GM13976 (cell line): ENCODE data around the gene OR2F1.

Experiments
- DNase-seq: peaks from one replicate; pipeline ENCODE4 v3.0.0; 2012; ENCODE audit warnings: low spot score
- in situ Hi-C: fragments of 300-500 bp; cut with MboI; formaldehyde crosslinking; loops from one replicate; pipeline ENCODE4 v1.12.0; 2022; ENCODE audit warnings: low sequenced_read_pairs, mixed read lengths, inconsistent platforms; ENCODE audit not compliant: unreplicated experiment
- TF ChIP-seq, protein P1 (sequence below): IDR thresholded peaks from 2 replicates; pipeline ENCODE4 v1.5.1; 2012; ENCODE audit warnings: borderline replicate concordance, mild to moderate bottlenecking; ENCODE audit not compliant: insufficient read depth; ENCODE audit errors: extremely low read depth, missing control alignments, control extremely low read depth

The OR2F1 gene

DNA sequence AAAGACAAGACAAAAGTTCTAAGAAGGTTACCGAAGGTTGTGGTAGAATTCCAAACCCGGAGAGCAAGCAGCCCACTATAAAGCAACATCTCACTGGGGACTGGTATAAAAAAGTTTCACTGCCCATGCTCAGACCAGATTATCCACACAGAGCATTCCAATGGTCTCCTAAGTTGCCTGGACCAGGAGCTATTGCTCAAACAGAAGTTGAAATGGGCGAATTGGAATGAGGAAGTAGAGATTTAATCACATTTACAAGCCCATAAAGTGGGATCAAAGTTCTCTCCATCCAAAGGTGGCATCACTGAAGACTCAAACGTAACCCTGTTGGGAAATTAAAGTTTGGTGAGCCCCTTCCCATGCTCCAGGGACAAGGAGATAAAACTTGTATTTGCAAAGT is 19.8 kb downstream of the OR2F1 start:
- TF ChIP-seq, protein P1, sequence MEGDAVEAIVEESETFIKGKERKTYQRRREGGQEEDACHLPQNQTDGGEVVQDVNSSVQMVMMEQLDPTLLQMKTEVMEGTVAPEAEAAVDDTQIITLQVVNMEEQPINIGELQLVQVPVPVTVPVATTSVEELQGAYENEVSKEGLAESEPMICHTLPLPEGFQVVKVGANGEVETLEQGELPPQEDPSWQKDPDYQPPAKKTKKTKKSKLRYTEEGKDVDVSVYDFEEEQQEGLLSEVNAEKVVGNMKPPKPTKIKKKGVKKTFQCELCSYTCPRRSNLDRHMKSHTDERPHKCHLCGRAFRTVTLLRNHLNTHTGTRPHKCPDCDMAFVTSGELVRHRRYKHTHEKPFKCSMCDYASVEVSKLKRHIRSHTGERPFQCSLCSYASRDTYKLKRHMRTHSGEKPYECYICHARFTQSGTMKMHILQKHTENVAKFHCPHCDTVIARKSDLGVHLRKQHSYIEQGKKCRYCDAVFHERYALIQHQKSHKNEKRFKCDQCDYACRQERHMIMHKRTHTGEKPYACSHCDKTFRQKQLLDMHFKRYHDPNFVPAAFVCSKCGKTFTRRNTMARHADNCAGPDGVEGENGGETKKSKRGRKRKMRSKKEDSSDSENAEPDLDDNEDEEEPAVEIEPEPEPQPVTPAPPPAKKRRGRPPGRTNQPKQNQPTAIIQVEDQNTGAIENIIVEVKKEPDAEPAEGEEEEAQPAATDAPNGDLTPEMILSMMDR = no peak
- DNase-seq = no peak
- in situ Hi-C loops = no loop called here

DNA sequence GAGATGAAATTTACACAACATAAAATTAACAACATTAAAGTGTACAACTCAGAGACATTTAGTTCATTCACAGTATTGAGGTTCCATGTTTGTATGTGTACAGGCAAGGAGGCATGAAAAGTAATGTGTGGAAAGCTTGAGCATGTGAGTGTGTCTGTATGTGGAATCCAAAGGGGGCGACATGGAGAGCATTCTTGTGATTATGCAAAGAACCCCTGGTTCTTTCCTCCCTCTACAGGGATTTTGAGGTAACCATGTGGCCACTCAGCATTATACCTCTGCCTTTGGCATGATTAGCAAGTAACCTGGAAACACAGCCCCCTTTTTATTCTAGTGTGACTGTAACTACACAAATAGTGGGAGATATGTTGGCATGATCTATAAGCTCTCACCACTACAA is 21.0 kb downstream of the OR2F1 start:
- TF ChIP-seq, protein P1 = no peak
- in situ Hi-C loops = no loop called here
- DNase-seq = no peak

- DNase-seq = no peak
- in situ Hi-C loops = no loop called here
- TF ChIP-seq, protein P1 = no peak
Measured at GRCh38 chr7:143978585-143978984, 23.9 kb downstream of the OR2F1 start.

DNA sequence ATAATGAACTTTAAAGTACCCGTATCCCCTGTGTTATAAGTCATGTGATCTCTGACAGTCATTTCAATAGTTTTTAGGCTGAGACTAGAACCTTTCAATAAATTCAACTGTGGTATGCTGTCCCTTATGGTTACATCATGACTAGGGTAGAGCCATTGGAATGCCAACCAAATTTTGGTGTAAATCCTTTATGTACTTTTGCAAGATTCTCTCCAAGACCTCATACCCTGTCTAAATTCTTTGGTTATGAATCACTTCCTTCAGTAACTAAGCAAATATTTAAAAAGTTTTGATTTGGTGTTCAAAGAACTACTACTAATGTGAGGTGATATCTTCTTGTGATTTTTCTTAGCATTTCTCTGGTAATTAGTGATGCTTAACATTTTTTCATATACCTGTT is 24.7 kb downstream of the OR2F1 start:
- in situ Hi-C loops = no loop called here
- DNase-seq = no peak

GRCh38 chr7:143979998-143980397 is 25.4 kb downstream of the OR2F1 start:
- in situ Hi-C loops = no loop called here
- TF ChIP-seq, protein P1 = no peak
- no peak for DNase-seq

More for the DNA sequence above, 24.7 kb downstream of the OR2F1 start:
- TF ChIP-seq, protein P1 = no peak

- in situ Hi-C loops = no loop called here
- DNase-seq = no peak
- TF ChIP-seq, protein P1 = no peak
Measured at GRCh38 chr7:143980746-143981510, 26.3 kb downstream of the OR2F1 start.
